ENCODE data around the gene EDNRA. TPM values are rescaled to one million over a fixed set of nuclear protein-coding genes. Genes with fewer than 3 reads are reported as not detected.
A peak's percentile ranks its signal among the peaks of the same experiment; 100 is the strongest.

EDNRA gene
- total and polyA plus RNA-seq, 8 donors, result 26.6 to 124 (median 101) TPM

- ATAC-seq (no peak), DNase-seq (no peak)
- no peak overlapping the region for H3K4me3 ChIP-seq
- intact Hi-C loops (cut with DNase I), result no loop called here
- no peak overlapping the region for H3K27ac ChIP-seq
- H3K9me3 ChIP-seq, result peaks cover 0 to 4% of the 10 kb centered on the region in 2 donors
- no peaks in the 10 kb centered on the region for H3K27me3 ChIP-seq
- TF ChIP-seq CTCF (IDR thresholded peaks at IDR 0.05), result no peak
- H3K36me3 ChIP-seq, result no peaks in the 10 kb centered on the region
- no peaks in the 10 kb centered on the region for H3K4me1 ChIP-seq
Observed at GRCh38 chr4:147567276-147567675, 86.4 kb downstream of the EDNRA start.

- no peak overlapping the region for H3K4me3 ChIP-seq
- no peak overlapping the region for H3K27ac ChIP-seq
- no peaks in the 10 kb centered on the region for H3K27me3 ChIP-seq
- DNase-seq (peak in 1 of 4 donors; percentile 38), ATAC-seq (no peak)
- H3K9me3 ChIP-seq, result no peaks in the 10 kb centered on the region
- no peaks in the 10 kb centered on the region for H3K4me1 ChIP-seq
- no peak for TF ChIP-seq CTCF (IDR thresholded peaks at IDR 0.05)
- intact Hi-C loops (cut with DNase I), result no loop called here
- H3K36me3 ChIP-seq, result no peaks in the 10 kb centered on the region
Observed at GRCh38 chr4:147570616-147571015, 89.7 kb downstream of the EDNRA start.

GRCh38 chr4:147571036-147571770, 90.3 kb downstream of the EDNRA start:
- no peak overlapping the region for H3K4me3 ChIP-seq
- no peaks in the 10 kb centered on the region for H3K27me3 ChIP-seq
- DNase-seq (no peak), ATAC-seq (no peak)
- H3K9me3 ChIP-seq, result no peaks in the 10 kb centered on the region
- TF ChIP-seq CTCF (IDR thresholded peaks at IDR 0.05), result no peak
- H3K27ac ChIP-seq, result no peak overlapping the region
- intact Hi-C loops (cut with DNase I), result no loop called here
- H3K36me3 ChIP-seq, result no peaks in the 10 kb centered on the region
- no peaks in the 10 kb centered on the region for H3K4me1 ChIP-seq

GRCh38 chr4:147576084-147576483, 95.2 kb downstream of the EDNRA start:
- intact Hi-C loops (cut with DNase I), result no loop called here
- no peak for ATAC-seq
- H3K27ac ChIP-seq, result no peak overlapping the region

GRCh38 chr4:147578051-147578476, 97.2 kb downstream of the EDNRA start:
- Histone ChIP-seq H3K4me1 (no peaks in the 10 kb centered on the region), H3K27me3 (no peaks in the 10 kb centered on the region), H3K9me3 (no peaks in the 10 kb centered on the region), H3K4me3 (no peak overlapping the region), H3K27ac (no peak overlapping the region), H3K36me3 (no peaks in the 10 kb centered on the region)
- ATAC-seq (peak; percentile 30), DNase-seq (peak in 1 of 4 donors; percentile 34)
- no peak for TF ChIP-seq CTCF (IDR thresholded peaks at IDR 0.05)
- intact Hi-C loops (cut with DNase I), result no loop called here

More at GRCh38 chr4:147576084-147576483, 95.2 kb downstream of the EDNRA start:
- H3K9me3 ChIP-seq, result no peaks in the 10 kb centered on the region
- H3K36me3 ChIP-seq, result no peaks in the 10 kb centered on the region
- no peak for DNase-seq
- no peak overlapping the region for H3K4me3 ChIP-seq
- H3K27me3 ChIP-seq, result no peaks in the 10 kb centered on the region
- no peak for TF ChIP-seq CTCF (IDR thresholded peaks at IDR 0.05)
- no peaks in the 10 kb centered on the region for H3K4me1 ChIP-seq

All from left lung (tissue), 10 donors.